LNCaP clone FGC (cell line): ENCODE measurements around the gene ACOX1.

ENCODE experiments used
- DNase-seq: peaks from one replicate; pipeline ENCODE4 v3.0.0-alpha.2; 2011; ENCODE audit warnings: low read depth
- H3K4me3 ChIP-seq: 2 replicates; pipeline ENCODE4 v1.5.1; 2011; ENCODE audit warnings: mild to moderate bottlenecking, low read depth, low read length, control low read depth
- CTCF ChIP-seq: IDR thresholded peaks from 2 replicates; pipeline ENCODE4 v1.5.1; 2012; ENCODE audit warnings: mild to moderate bottlenecking; ENCODE audit not compliant: control insufficient read depth, insufficient read depth; ENCODE audit errors: extremely low read depth

The ACOX1 gene

GRCh38 chr17:76008630-76009425, 29.9 kb upstream of the ACOX1 start:
- H3K4me3 ChIP-seq, result no peak overlapping the region
- no peak for DNase-seq
- no peak for TF ChIP-seq CTCF

GRCh38 chr17:76008208-76008607, 29.2 kb upstream of the ACOX1 start:
- no peak overlapping the region for H3K4me3 ChIP-seq
- no peak for TF ChIP-seq CTCF
- no peak for DNase-seq

- TF ChIP-seq CTCF, result no peak
- no peak overlapping the region for H3K4me3 ChIP-seq
- DNase-seq, result no peak
Observed at GRCh38 chr17:76007850-76008165, 28.8 kb upstream of the ACOX1 start.

GRCh38 chr17:76007131-76007849, 28.3 kb upstream of the ACOX1 start:
- no peak overlapping the region for H3K4me3 ChIP-seq
- no peak for DNase-seq
- TF ChIP-seq CTCF, result no peak

GRCh38 chr17:76005263-76006149, 26.5 kb upstream of the ACOX1 start:
- no peak for DNase-seq
- peak; percentile 65 for TF ChIP-seq CTCF
- H3K4me3 ChIP-seq, result no peak overlapping the region

- H3K4me3 ChIP-seq, result no peak overlapping the region
- no peak for DNase-seq
- TF ChIP-seq CTCF, result no peak
Observed at GRCh38 chr17:76004750-76005262, 25.8 kb upstream of the ACOX1 start.
